ENCODE data around the gene LST1.

- TF ChIP-seq, protein P1, sequence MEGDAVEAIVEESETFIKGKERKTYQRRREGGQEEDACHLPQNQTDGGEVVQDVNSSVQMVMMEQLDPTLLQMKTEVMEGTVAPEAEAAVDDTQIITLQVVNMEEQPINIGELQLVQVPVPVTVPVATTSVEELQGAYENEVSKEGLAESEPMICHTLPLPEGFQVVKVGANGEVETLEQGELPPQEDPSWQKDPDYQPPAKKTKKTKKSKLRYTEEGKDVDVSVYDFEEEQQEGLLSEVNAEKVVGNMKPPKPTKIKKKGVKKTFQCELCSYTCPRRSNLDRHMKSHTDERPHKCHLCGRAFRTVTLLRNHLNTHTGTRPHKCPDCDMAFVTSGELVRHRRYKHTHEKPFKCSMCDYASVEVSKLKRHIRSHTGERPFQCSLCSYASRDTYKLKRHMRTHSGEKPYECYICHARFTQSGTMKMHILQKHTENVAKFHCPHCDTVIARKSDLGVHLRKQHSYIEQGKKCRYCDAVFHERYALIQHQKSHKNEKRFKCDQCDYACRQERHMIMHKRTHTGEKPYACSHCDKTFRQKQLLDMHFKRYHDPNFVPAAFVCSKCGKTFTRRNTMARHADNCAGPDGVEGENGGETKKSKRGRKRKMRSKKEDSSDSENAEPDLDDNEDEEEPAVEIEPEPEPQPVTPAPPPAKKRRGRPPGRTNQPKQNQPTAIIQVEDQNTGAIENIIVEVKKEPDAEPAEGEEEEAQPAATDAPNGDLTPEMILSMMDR (IDR thresholded peaks at IDR 0.05), result no peak
- TF ChIP-seq REST (IDR thresholded peaks at IDR 0.05; ENCODE audit: insufficient read depth in 1 of 2, low read depth in 2 of 2, low read length in 1 of 2) (no peak), POLR2AphosphoS5 (IDR thresholded peaks at IDR 0.05; ENCODE audit: low read depth, low read length) (no peak)
Measured at GRCh38 chr6:31558631-31559500, 27.2 kb upstream of the LST1 start.
